Liver (tissue), 3 donors: ENCODE data around the gene NTN5.

Source experiments
- ATF3 ChIP-seq: IDR thresholded peaks from 2 replicates; pipeline ENCODE4 v1.6.1; 2016; ENCODE audit warnings: antibody characterized with exemption
- CTCF ChIP-seq: fragments of 150-350 bp; IDR thresholded peaks from 2 replicates; pipeline ENCODE4 v1.5.1; 2017; ENCODE audit warnings: improper control_type of control experiment, low read depth, low read length; ENCODE audit not compliant: missing input control
- EGR1 ChIP-seq, 2 donors: IDR thresholded peaks; 2 replicates each; pipeline ENCODE4 v1.6.1; 2016 to 2018; ENCODE audit warnings: antibody characterized with exemption in 2 of 2, low read depth in 2 of 2
- FOXA1 ChIP-seq: IDR thresholded peaks from 2 replicates; pipeline ENCODE4 v1.6.1; 2016; ENCODE audit warnings: antibody characterized with exemption
- GABPA ChIP-seq, 2 donors: IDR thresholded peaks in 1 of 2; conservative IDR thresholded peaks in 1 of 2; 2 replicates each; pipeline ENCODE4 v1.6.1; 2016; ENCODE audit warnings: antibody characterized with exemption in 2 of 2, mild to moderate bottlenecking in 1 of 2, moderate library complexity in 1 of 2
- HNF4A ChIP-seq, 2 donors: conservative IDR thresholded peaks; 2 replicates each; pipeline ENCODE4 v1.6.1; 2016; ENCODE audit warnings: antibody characterized with exemption in 2 of 2, mild to moderate bottlenecking in 2 of 2
- MAX ChIP-seq: IDR thresholded peaks from 2 replicates; pipeline ENCODE4 v1.6.1; 2016; ENCODE audit warnings: antibody characterized with exemption
- RAD21 ChIP-seq, 2 donors: IDR thresholded peaks; 2 replicates each; pipeline ENCODE4 v1.6.1; 2016; ENCODE audit warnings: antibody characterized with exemption in 2 of 2, mild to moderate bottlenecking in 2 of 2
- REST ChIP-seq: IDR thresholded peaks from 2 replicates; pipeline ENCODE4 v1.6.1; 2016; ENCODE audit warnings: antibody characterized with exemption, mild to moderate bottlenecking
- RXRA ChIP-seq, 2 donors: IDR thresholded peaks; 2 replicates each; pipeline ENCODE4 v1.6.1; 2017 to 2018; ENCODE audit warnings: antibody characterized with exemption in 2 of 2, mild to moderate bottlenecking in 1 of 2
- SP1 ChIP-seq: IDR thresholded peaks from 2 replicates; pipeline ENCODE4 v1.6.1; 2018; ENCODE audit warnings: antibody characterized with exemption, mild to moderate bottlenecking
- TAF1 ChIP-seq: conservative IDR thresholded peaks from 2 replicates; pipeline ENCODE4 v1.6.1; 2016; ENCODE audit warnings: antibody characterized with exemption, mild to moderate bottlenecking
- YY1 ChIP-seq: IDR thresholded peaks from 2 replicates; pipeline ENCODE4 v1.6.1; 2016; ENCODE audit warnings: antibody characterized with exemption, mild to moderate bottlenecking
- ZBTB33 ChIP-seq: IDR thresholded peaks from 2 replicates; pipeline ENCODE4 v1.6.1; 2016; ENCODE audit warnings: antibody characterized with exemption
- donor health status: healthy.
- donor health status: healthy.

GRCh38 chr19:48616041-48616436, 56.8 kb downstream of the NTN5 start:
- TF ChIP-seq CTCF (no peak), TAF1 (no peak), FOXA1 (no peak), SP1 (no peak), ZBTB33 (no peak), REST (no peak), MAX (no peak), HNF4A (conservative IDR thresholded peaks at IDR 0.05) (no peak), EGR1 (IDR thresholded peaks at IDR 0.05; ENCODE audit: low read depth in 2 of 2) (no peak), RXRA (IDR thresholded peaks at IDR 0.05) (no peak), GABPA (IDR thresholded peaks at IDR 0.05 in 1 of 2, conservative IDR thresholded peaks at IDR 0.05 in 1 of 2) (no peak), ATF3 (no peak), RAD21 (IDR thresholded peaks at IDR 0.05) (no peak), YY1 (no peak)
